Neural cell (in vitro differentiated cells): Measurements from ENCODE around the gene SPR. TPM values are rescaled to one million over a fixed set of nuclear protein-coding genes. Genes with fewer than 3 reads are reported as not detected.
A peak's percentile ranks its signal among the peaks of the same experiment; 100 is the strongest.

ENCODE experiments used
- H2AFZ ChIP-seq: fragments of 200-600, 300-800 bp; sonication (generic), shearing (Covaris generic); 2 replicates; pipeline ENCODE4 v1.6.0; 2014; ENCODE audit warnings: low read depth, mild to moderate bottlenecking, antibody characterized with exemption, low read length, moderate library complexity
- H3F3A ChIP-seq: fragments of 200-600 bp; shearing (Covaris generic); 2 replicates; pipeline ENCODE4 v1.6.1; 2016; ENCODE audit warnings: mild to moderate bottlenecking, moderate library complexity, mixed read lengths, antibody characterized with exemption, low read length; ENCODE audit not compliant: insufficient read depth, poor library complexity, severe bottlenecking
- H3K27ac ChIP-seq: fragments of 200-600, 300-800 bp; sonication (generic), shearing (Covaris generic); 2 replicates; pipeline ENCODE4 v1.5.1; 2014; ENCODE audit warnings: mild to moderate bottlenecking, low read length, moderate library complexity
- H3K27me3 ChIP-seq: fragments of 300-800, 200-600 bp; sonication (generic), shearing (Covaris generic); 2 replicates; pipeline ENCODE4 v1.6.0; 2014; ENCODE audit warnings: mild to moderate bottlenecking, low read depth, low read length, moderate library complexity; ENCODE audit not compliant: insufficient read depth
- H3K36me3 ChIP-seq: fragments of 300-800, 200-600 bp; sonication (generic), shearing (Covaris generic); 2 replicates; pipeline ENCODE4 v1.5.1; 2014; ENCODE audit warnings: mild to moderate bottlenecking, antibody characterized with exemption, low read length, moderate library complexity; ENCODE audit not compliant: insufficient read depth
- H3K4me2 ChIP-seq: fragments of 300-800, 200-600 bp; sonication (generic), shearing (Covaris generic); 2 replicates; pipeline ENCODE4 v1.6.0; 2014; ENCODE audit warnings: mild to moderate bottlenecking, low read length
- H3K4me3 ChIP-seq: fragments of 300-800, 200-600 bp; sonication (generic), shearing (Covaris generic); 2 replicates; pipeline ENCODE4 v1.5.1; 2014; ENCODE audit warnings: mild to moderate bottlenecking, low read length, moderate library complexity
- H3K79me2 ChIP-seq: fragments of 200-600 bp; shearing (Covaris generic); replicated peaks from 2 replicates; pipeline ENCODE4 v1.6.0; 2014; ENCODE audit warnings: mild to moderate bottlenecking, low read length, moderate library complexity; ENCODE audit not compliant: insufficient read depth
- H3K9ac ChIP-seq: fragments of 300-800, 200-600 bp; sonication (generic), shearing (Covaris generic); 2 replicates; pipeline ENCODE4 v1.6.1; 2016; ENCODE audit warnings: mild to moderate bottlenecking, low read length, mixed read lengths
- H3K9me2 ChIP-seq: fragments of 200-600 bp; shearing (Covaris generic); 2 replicates; pipeline ENCODE4 v1.6.1; 2016; ENCODE audit warnings: mild to moderate bottlenecking, low read length, mixed read lengths; ENCODE audit not compliant: insufficient read depth
- H3K9me3 ChIP-seq: fragments of 200-600, 300-800 bp; sonication (generic), shearing (Covaris generic); 2 replicates; pipeline ENCODE4 v1.6.1; 2016; ENCODE audit warnings: mild to moderate bottlenecking, mixed run types, low read length, moderate library complexity, mixed read lengths
- H4K20me1 ChIP-seq: fragments of 200-600 bp; shearing (Covaris generic); 2 replicates; pipeline ENCODE4 v1.6.1; 2016; ENCODE audit warnings: mild to moderate bottlenecking, mixed run types; ENCODE audit not compliant: insufficient read depth
- EP300 ChIP-seq: fragments of 450-650 bp; conservative IDR thresholded peaks from 2 replicates; pipeline ENCODE4 v1.6.1; 2014; ENCODE audit warnings: antibody characterized with exemption, mild to moderate bottlenecking, moderate library complexity; ENCODE audit not compliant: poor library complexity, severe bottlenecking
- EZH2 ChIP-seq: fragments of 200-600, 300-800 bp; shearing (Covaris generic), sonication (generic); IDR thresholded peaks from 2 replicates; pipeline ENCODE4 v1.6.1; 2014; ENCODE audit warnings: antibody characterized with exemption, low read length, borderline replicate concordance, mild to moderate bottlenecking; ENCODE audit not compliant: insufficient read depth, poor library complexity, severe bottlenecking
- MXI1 ChIP-seq: fragments of 450-650 bp; conservative IDR thresholded peaks from 2 replicates; pipeline ENCODE4 v1.6.1; 2014; ENCODE audit warnings: antibody characterized with exemption, mild to moderate bottlenecking; ENCODE audit not compliant: poor library complexity, severe bottlenecking
- POLR2AphosphoS5 ChIP-seq: IDR thresholded peaks from 2 replicates; pipeline ENCODE4 v1.6.1; 2012
- RAD21 ChIP-seq: fragments of 450-650 bp; conservative IDR thresholded peaks from 2 replicates; pipeline ENCODE4 v1.6.1; 2014; ENCODE audit warnings: antibody characterized with exemption, mild to moderate bottlenecking, moderate library complexity
- SMC3 ChIP-seq: fragments of 450-650 bp; conservative IDR thresholded peaks from 2 replicates; pipeline ENCODE4 v1.6.1; 2014; ENCODE audit warnings: antibody characterized with exemption, mild to moderate bottlenecking, moderate library complexity; ENCODE audit not compliant: poor library complexity
- TAF1 ChIP-seq: IDR thresholded peaks from 2 replicates; pipeline ENCODE4 v1.6.1; 2012; ENCODE audit warnings: low read depth
- polyA minus RNA-seq: library from RNA; depleted of rRNA, polyadenylated mRNA; stranded (reverse); fragments of >200 nt; gene quantifications from 2 replicates; pipeline ENCODE4 v1.2.3, GENCODE V29; 2014
- polyA plus RNA-seq: library from polyadenylated mRNA; depleted of rRNA; stranded (reverse); fragments of >200 nt; gene quantifications from 2 replicates; pipeline ENCODE4 v1.2.3, GENCODE V29; 2014
- TF ChIP-seq, protein P1 (sequence below): IDR thresholded peaks from 2 replicates; pipeline ENCODE4 v1.6.1; 2012; ENCODE audit warnings: borderline replicate concordance
- TF ChIP-seq, protein P2 (sequence below): fragments of 450-650 bp; IDR thresholded peaks from 2 replicates; pipeline ENCODE4 v1.5.1; 2014; ENCODE audit warnings: antibody characterized with exemption, mild to moderate bottlenecking, moderate library complexity; ENCODE audit not compliant: poor library complexity, severe bottlenecking

SPR gene
- polyA plus RNA-seq (0.98 and 1.8 TPM in 2 replicates), polyA minus RNA-seq (0.49 and 0.81 TPM in 2 replicates)

DNA sequence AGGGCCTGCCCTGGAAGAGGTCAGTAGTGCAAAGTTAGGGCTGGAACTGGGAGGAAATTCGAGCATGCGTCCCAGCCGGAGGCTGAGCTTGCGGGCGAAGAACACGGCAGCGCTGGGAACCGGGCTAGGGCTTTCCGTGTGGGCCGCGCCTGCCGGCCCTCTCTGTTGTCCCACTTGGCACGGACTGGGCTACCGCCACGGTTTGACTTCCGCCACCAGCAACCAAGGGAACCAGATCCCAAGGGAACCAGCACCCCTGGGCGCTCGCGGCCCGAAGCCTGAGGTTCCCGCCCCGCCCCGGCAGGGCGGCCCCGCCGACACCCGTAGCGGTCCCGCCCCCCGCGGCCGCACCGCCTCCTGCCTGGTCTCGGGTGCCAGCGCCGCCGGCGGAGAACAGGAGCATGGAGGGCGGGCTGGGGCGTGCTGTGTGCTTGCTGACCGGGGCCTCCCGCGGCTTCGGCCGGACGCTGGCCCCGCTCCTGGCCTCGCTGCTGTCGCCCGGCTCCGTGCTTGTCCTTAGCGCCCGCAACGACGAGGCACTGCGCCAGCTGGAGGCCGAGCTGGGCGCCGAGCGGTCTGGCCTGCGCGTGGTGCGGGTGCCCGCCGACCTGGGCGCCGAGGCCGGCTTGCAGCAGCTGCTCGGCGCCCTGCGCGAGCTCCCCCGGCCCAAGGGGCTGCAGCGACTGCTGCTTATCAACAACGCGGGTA, at the start of gene SPR:
TSS of gene SPR (plus strand) at position 377 of the 708 bp plus-strand sequence. CDS start at position 402, 25 bp downstream.
- Histone ChIP-seq H3K9me2 (no peaks in the 10 kb centered on the region), H3K36me3 (no peaks in the 10 kb centered on the region), H3K9me3 (no peaks in the 10 kb centered on the region), H3K27ac (no peak within 1 kb of the TSS), H3K27me3 (peaks cover 49% of the 10 kb centered on the region), H3K4me3 (peak within 1 kb of the TSS; percentile 66), H4K20me1 (no peaks in the 10 kb centered on the region), H2AFZ (peak within 1 kb of the TSS; percentile 27), H3K9ac (peak within 1 kb of the TSS; percentile 23), H3F3A (no peaks in the 10 kb centered on the region), H3K79me2 (no peaks in the 10 kb centered on the region), H3K4me2 (peak within 1 kb of the TSS; percentile 80)
- TF ChIP-seq, protein P1, sequence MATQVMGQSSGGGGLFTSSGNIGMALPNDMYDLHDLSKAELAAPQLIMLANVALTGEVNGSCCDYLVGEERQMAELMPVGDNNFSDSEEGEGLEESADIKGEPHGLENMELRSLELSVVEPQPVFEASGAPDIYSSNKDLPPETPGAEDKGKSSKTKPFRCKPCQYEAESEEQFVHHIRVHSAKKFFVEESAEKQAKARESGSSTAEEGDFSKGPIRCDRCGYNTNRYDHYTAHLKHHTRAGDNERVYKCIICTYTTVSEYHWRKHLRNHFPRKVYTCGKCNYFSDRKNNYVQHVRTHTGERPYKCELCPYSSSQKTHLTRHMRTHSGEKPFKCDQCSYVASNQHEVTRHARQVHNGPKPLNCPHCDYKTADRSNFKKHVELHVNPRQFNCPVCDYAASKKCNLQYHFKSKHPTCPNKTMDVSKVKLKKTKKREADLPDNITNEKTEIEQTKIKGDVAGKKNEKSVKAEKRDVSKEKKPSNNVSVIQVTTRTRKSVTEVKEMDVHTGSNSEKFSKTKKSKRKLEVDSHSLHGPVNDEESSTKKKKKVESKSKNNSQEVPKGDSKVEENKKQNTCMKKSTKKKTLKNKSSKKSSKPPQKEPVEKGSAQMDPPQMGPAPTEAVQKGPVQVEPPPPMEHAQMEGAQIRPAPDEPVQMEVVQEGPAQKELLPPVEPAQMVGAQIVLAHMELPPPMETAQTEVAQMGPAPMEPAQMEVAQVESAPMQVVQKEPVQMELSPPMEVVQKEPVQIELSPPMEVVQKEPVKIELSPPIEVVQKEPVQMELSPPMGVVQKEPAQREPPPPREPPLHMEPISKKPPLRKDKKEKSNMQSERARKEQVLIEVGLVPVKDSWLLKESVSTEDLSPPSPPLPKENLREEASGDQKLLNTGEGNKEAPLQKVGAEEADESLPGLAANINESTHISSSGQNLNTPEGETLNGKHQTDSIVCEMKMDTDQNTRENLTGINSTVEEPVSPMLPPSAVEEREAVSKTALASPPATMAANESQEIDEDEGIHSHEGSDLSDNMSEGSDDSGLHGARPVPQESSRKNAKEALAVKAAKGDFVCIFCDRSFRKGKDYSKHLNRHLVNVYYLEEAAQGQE, result no peak
- peak; percentile 42 for TF ChIP-seq MXI1

DNA sequence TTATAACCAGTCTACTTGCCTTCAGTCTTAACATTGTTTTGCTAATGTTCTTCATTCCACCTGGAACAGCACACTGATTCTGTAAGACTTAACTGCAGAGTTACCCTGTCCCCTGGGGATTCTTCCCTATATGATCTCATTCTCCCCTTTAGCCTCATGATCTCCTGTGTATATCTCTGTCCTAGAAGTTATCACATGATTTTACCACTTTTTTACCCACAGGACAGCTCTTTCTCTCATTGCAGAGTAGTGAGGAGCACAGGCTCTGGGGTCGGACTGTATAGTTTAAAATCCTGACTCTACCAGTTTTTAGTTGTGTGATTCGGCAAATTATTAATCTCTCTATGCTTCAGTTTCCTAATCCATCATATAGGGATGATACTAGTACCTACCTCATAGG, 47.1 kb upstream of the SPR start:
- no peaks in the 10 kb centered on the region for H4K20me1 ChIP-seq
- no peaks in the 10 kb centered on the region for H3F3A ChIP-seq
- TF ChIP-seq MXI1 (no peak), EZH2 (no peak), SMC3 (no peak), RAD21 (no peak), TAF1 (no peak), EP300 (no peak), POLR2AphosphoS5 (no peak)
- TF ChIP-seq, protein P1, result no peak
- TF ChIP-seq, protein P2, sequence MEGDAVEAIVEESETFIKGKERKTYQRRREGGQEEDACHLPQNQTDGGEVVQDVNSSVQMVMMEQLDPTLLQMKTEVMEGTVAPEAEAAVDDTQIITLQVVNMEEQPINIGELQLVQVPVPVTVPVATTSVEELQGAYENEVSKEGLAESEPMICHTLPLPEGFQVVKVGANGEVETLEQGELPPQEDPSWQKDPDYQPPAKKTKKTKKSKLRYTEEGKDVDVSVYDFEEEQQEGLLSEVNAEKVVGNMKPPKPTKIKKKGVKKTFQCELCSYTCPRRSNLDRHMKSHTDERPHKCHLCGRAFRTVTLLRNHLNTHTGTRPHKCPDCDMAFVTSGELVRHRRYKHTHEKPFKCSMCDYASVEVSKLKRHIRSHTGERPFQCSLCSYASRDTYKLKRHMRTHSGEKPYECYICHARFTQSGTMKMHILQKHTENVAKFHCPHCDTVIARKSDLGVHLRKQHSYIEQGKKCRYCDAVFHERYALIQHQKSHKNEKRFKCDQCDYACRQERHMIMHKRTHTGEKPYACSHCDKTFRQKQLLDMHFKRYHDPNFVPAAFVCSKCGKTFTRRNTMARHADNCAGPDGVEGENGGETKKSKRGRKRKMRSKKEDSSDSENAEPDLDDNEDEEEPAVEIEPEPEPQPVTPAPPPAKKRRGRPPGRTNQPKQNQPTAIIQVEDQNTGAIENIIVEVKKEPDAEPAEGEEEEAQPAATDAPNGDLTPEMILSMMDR, result no peak
- H3K27ac ChIP-seq, result no peak overlapping the region
- no peak overlapping the region for H2AFZ ChIP-seq
- H3K9ac ChIP-seq, result no peak overlapping the region
- H3K4me3 ChIP-seq, result no peak overlapping the region
- H3K9me3 ChIP-seq, result no peaks in the 10 kb centered on the region
- no peaks in the 10 kb centered on the region for H3K79me2 ChIP-seq
- no peaks in the 10 kb centered on the region for H3K9me2 ChIP-seq
- no peaks in the 10 kb centered on the region for H3K27me3 ChIP-seq
- no peak overlapping the region for H3K4me2 ChIP-seq
- H3K36me3 ChIP-seq, result no peaks in the 10 kb centered on the region
